HCT116 (cell line): ENCODE measurements around the gene FBP1. TPM values are rescaled to one million over a fixed set of nuclear protein-coding genes. Genes with fewer than 3 reads are reported as not detected.

ENCODE experiments used
- ATAC-seq: fragments of 200-7000 bp; cut with Tn5 transposase; 2 replicates; pipeline ENCODE4 v1.9.1; 2020; ENCODE audit warnings: mild to moderate bottlenecking, moderate library complexity
- BruUV-seq: library from RNA; stranded (reverse); fragments of 400-500 nt; replicated peaks from 2 replicates; lab custom pipeline; 2021; lab: Mats Ljungman, UMichigan
- CTCF ChIA-PET: fragments of 300-600 bp; sonication (Branson Sonifier 250); formaldehyde crosslinking; loops from one replicate; lab custom pipeline; 2021; ENCODE audit warnings: antibody characterized with exemption; lab: Charles Lee
- POLR2A ChIA-PET: fragments of 300-600, 350-600 bp; sonication (Branson Sonifier 250); formaldehyde crosslinking; loops from one replicate; lab custom pipeline; 2021; ENCODE audit warnings: antibody characterized with exemption; lab: Charles Lee
- RAD21 ChIA-PET, 2 experiments: fragments of 300-600 bp; sonication (Branson Sonifier 250); formaldehyde crosslinking; loops; one replicate each; lab custom pipeline; 2023; ENCODE audit warnings: low total read pairs in 2 of 2; ENCODE audit not compliant: uncharacterized antibody in 2 of 2, unreplicated experiment in 2 of 2, low non-redundant PET in 1 of 2; lab: Charles Lee
- DNase-seq: peaks from one replicate; pipeline ENCODE4 v3.0.0-alpha.2; 2010; ENCODE audit warnings: low read depth, low spot score
- H2AFZ ChIP-seq: fragments of 200-600 bp; shearing (Covaris generic), sonication (generic); 2 replicates; pipeline ENCODE4 v1.6.1; 2017; ENCODE audit warnings: low read depth, mixed run types, mixed read lengths, antibody characterized with exemption, low read length; ENCODE audit not compliant: poor library complexity, severe bottlenecking
- H3K27ac ChIP-seq: 2 replicates; pipeline ENCODE4 v1.5.1; 2012; ENCODE audit warnings: low read depth, low read length
- H3K27me3 ChIP-seq: fragments of 200-600 bp; sonication (generic); 2 replicates; pipeline ENCODE4 v1.6.1; 2016; ENCODE audit warnings: mixed run types, low read length, mixed read lengths; ENCODE audit not compliant: insufficient read depth
- H3K36me3 ChIP-seq, 2 experiments: fragments of 200-500 bp in 1 of 2; fragments of 200-600 bp in 1 of 2; sonication (Bioruptor generic) in 1 of 2; sonication (generic) in 1 of 2; 2 replicates each; pipeline versions ENCODE4 v1.5.1 to v1.6.1; 2014 to 2016; ENCODE audit warnings: low read length in 2 of 2, inconsistent platforms in 1 of 2, mixed read lengths in 1 of 2, mixed run types in 1 of 2; ENCODE audit not compliant: insufficient read depth in 2 of 2, control insufficient read depth in 1 of 2
- H3K4me1 ChIP-seq, 2 experiments: fragments of 200-600 bp in 1 of 2; sonication (generic) in 1 of 2; 2 replicates each; pipeline versions ENCODE4 v1.5.1 to v1.6.1; 2012 to 2017; ENCODE audit warnings: low read length in 2 of 2, inconsistent platforms in 1 of 2, mild to moderate bottlenecking in 1 of 2, mixed read lengths in 1 of 2, mixed run types in 1 of 2, moderate library complexity in 1 of 2; ENCODE audit not compliant: insufficient read depth in 2 of 2, control insufficient read depth in 1 of 2
- H3K4me2 ChIP-seq: fragments of 200-600 bp; sonication (generic); 2 replicates; pipeline ENCODE4 v1.6.1; 2017; ENCODE audit warnings: mixed run types, low read length, mixed read lengths
- H3K4me3 ChIP-seq, 2 experiments: fragments of 200-600 bp in 1 of 2; sonication (generic) in 1 of 2; replicated peaks in 1 of 2; 2 replicates each; pipeline ENCODE4 v1.5.1; 2011 to 2016; ENCODE audit warnings: low read length in 2 of 2, control low read depth in 1 of 2, low read depth in 1 of 2, mild to moderate bottlenecking in 1 of 2, mixed read lengths in 1 of 2, mixed run types in 1 of 2
- H3K79me2 ChIP-seq: fragments of 200-600 bp; sonication (generic); 2 replicates; pipeline ENCODE4 v1.6.1; 2017; ENCODE audit warnings: mild to moderate bottlenecking, mixed run types, low read length, moderate library complexity, mixed read lengths; ENCODE audit not compliant: insufficient read depth
- H3K9ac ChIP-seq: fragments of 200-600 bp; sonication (generic); 2 replicates; pipeline ENCODE4 v1.6.1; 2016; ENCODE audit warnings: low read length, mixed read lengths
- H3K9me2 ChIP-seq: fragments of 200-600 bp; sonication (generic), shearing (Covaris generic); 2 replicates; pipeline ENCODE4 v1.6.1; 2017; ENCODE audit warnings: mixed run types, mild to moderate bottlenecking, moderate library complexity; ENCODE audit not compliant: insufficient read depth
- H3K9me3 ChIP-seq, 2 experiments: fragments of 200-500 bp in 1 of 2; fragments of 200-600 bp in 1 of 2; sonication (Bioruptor generic) in 1 of 2; sonication (generic) in 1 of 2; 2 replicates each; pipeline ENCODE4 v1.6.1; 2014 to 2017; ENCODE audit warnings: low read length in 2 of 2, mixed read lengths in 2 of 2, inconsistent platforms in 1 of 2, low read depth in 1 of 2, mild to moderate bottlenecking in 1 of 2, mixed run types in 1 of 2, moderate library complexity in 1 of 2; ENCODE audit not compliant: control insufficient read depth in 1 of 2, insufficient read depth in 1 of 2
- H4K20me1 ChIP-seq: fragments of 200-600 bp; sonication (generic), shearing (Covaris generic); 2 replicates; pipeline ENCODE4 v1.6.1; 2017; ENCODE audit warnings: mixed run types, mild to moderate bottlenecking, moderate library complexity; ENCODE audit not compliant: insufficient read depth
- ATF3 ChIP-seq: IDR thresholded peaks from 2 replicates; pipeline ENCODE4 v1.6.1; 2012
- CBX3 ChIP-seq: IDR thresholded peaks from 2 replicates; pipeline ENCODE4 v1.6.1; 2012; ENCODE audit warnings: low read depth
- POLR2A ChIP-seq: IDR thresholded peaks from 2 replicates; pipeline ENCODE4 v1.7.0; 2011; ENCODE audit warnings: borderline replicate concordance; ENCODE audit not compliant: insufficient read depth, insufficient read length; ENCODE audit errors: extremely low read depth
- POLR2AphosphoS5 ChIP-seq: IDR thresholded peaks from 2 replicates; pipeline ENCODE4 v1.6.1; 2011; ENCODE audit warnings: mild to moderate bottlenecking, low read depth, low read length, moderate library complexity
- RAD21 ChIP-seq: IDR thresholded peaks from 2 replicates; pipeline ENCODE4 v1.6.1; 2012; ENCODE audit warnings: low read depth, mild to moderate bottlenecking
- SIN3A ChIP-seq: IDR thresholded peaks from 2 replicates; pipeline ENCODE4 v1.6.1; 2012; ENCODE audit warnings: low read depth
- ZBTB33 ChIP-seq: IDR thresholded peaks from 2 replicates; pipeline ENCODE4 v1.6.1; 2011; ENCODE audit warnings: mild to moderate bottlenecking, low read length, moderate library complexity; ENCODE audit not compliant: insufficient replicate concordance; ENCODE audit errors: extremely low read depth
- ZFX ChIP-seq: fragments of 450-650 bp; IDR thresholded peaks from 2 replicates; pipeline ENCODE4 v1.6.1; 2017
- intact Hi-C: fragments of 100-400 bp; cut with micrococcal nuclease; formaldehyde crosslinking; loops from 2 replicates; pipeline ENCODE4 v1.10.0; 2022
- total RNA-seq: library from RNA; stranded (reverse); gene quantifications from one replicate; pipeline ENCODE4 v1.2.1, GENCODE V29; 2021; ENCODE audit not compliant: unreplicated experiment
- TF ChIP-seq, protein P1 (sequence below), 3 experiments: fragments of 200-600 bp in 1 of 3; sonication (generic) in 1 of 3; IDR thresholded peaks in 2 of 3; conservative IDR thresholded peaks in 1 of 3; 2 replicates each; pipeline ENCODE4 v1.5.1; 2012 to 2017; ENCODE audit warnings: low read depth in 2 of 3, low read length in 2 of 3, antibody characterized with exemption in 1 of 3, borderline replicate concordance in 1 of 3, control low read depth in 1 of 3, mild to moderate bottlenecking in 1 of 3, mixed read lengths in 1 of 3, mixed run types in 1 of 3, moderate library complexity in 1 of 3; ENCODE audit not compliant: insufficient read depth in 1 of 3

Gene FBP1
- total RNA-seq, 1 experiment from 2014 or later = 0.42 TPM

DNA sequence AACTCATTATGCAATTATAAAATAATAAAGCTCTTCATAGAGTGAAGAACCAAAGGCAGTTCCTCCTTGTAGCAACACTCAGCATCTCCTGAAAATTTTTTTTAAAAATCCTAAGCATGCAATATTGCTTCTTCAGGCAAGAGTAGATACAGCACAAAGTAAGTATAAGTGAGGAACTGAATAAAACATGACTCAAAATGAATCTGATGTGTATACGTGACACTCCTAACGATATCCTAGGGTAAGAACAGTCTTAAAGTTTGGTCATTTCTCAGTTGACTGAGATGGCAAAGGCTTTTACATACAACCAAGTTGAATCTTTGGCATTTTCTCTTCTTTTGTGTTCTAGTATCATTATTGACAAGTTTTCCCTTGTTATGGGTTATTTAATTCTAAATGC lies 46.0 kb upstream of the FBP1 start:
- Histone ChIP-seq H3K9me3 (no peaks in the 10 kb centered on the region), H3K27ac (no peak overlapping the region), H3K9ac (no peak overlapping the region), H3K4me3 (no peak overlapping the region), H3K9me2 (no peaks in the 10 kb centered on the region), H4K20me1 (no peaks in the 10 kb centered on the region), H2AFZ (no peak overlapping the region), H3K4me2 (no peak overlapping the region), H3K27me3 (peaks cover 4% of the 10 kb centered on the region; the same call in 1 of the 2 replicates), H3K4me1 (no peaks in the 10 kb centered on the region), H3K79me2 (no peaks in the 10 kb centered on the region), H3K36me3 (no peaks in the 10 kb centered on the region)
- ATAC-seq (no peak), DNase-seq (no peak)
- ChIA-PET CTCF (interaction anchor here (0.8 kb wide), 1 partner anchor 443 kb away, joined by 4 read pairs; no protein-coding TSS in a partner anchor), POLR2A (no interaction called here), RAD21 (no interaction called here)
- BruUV-seq = no TSS peak
- TF ChIP-seq POLR2AphosphoS5 (no peak), ATF3 (no peak), ZBTB33 (no peak), CBX3 (no peak), ZFX (no peak)
- intact Hi-C loops = no loop called here

DNA sequence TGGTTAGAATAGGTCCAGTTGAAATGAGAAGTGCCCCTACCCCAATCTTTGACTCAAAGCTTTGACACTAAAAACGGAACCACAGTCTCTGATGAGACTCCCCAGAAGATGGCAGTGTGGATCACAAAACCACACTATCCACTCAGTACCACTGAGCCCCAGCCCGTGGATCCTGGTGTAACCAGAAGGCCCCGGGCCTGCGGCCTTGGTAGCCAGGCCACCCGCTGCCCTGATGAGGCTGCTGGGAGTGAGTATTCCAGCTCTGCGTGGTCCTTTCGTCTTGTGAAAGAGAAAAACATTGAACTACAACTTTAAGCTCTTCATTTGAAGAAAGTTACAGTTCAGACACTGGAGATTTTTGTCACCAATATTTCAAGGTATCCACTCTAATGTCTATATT lies 42.2 kb upstream of the FBP1 start:
- Histone ChIP-seq H3K27me3 (peaks cover 16% of the 10 kb centered on the region; the same call in 1 of the 2 replicates), H3K4me3 (no peak overlapping the region), H3K9me2 (no peaks in the 10 kb centered on the region), H3K4me2 (no peak overlapping the region), H3K79me2 (no peaks in the 10 kb centered on the region), H2AFZ (peak overlapping the region; percentile 93), H3K9me3 (no peaks in the 10 kb centered on the region), H3K9ac (no peak overlapping the region), H4K20me1 (no peaks in the 10 kb centered on the region), H3K36me3 (no peaks in the 10 kb centered on the region), H3K4me1 (no peaks in the 10 kb centered on the region), H3K27ac (no peak overlapping the region)
- intact Hi-C loops = loop anchor here (1.0 to 2.0 kb wide), 3 partner anchors 446 to 487 kb away; no protein-coding TSS in a partner anchor
- CTCF ChIA-PET = interaction anchor here (0.6 to 4.3 kb wide), 12 partner anchors 8 to 1536 kb away, joined by 3 to 158 read pairs (median 4); partner anchors contain the start of gene PCAT7
- BruUV-seq = no TSS peak
- RAD21 ChIA-PET = interaction anchor here (0.6 to 3.2 kb wide), 10 partner anchors 12 to 486 kb away, joined by 3 to 14 read pairs (median 6); no protein-coding TSS in a partner anchor
- peak; percentile 65 for TF ChIP-seq ZFX
- no peak for TF ChIP-seq ATF3
- no peak for TF ChIP-seq SIN3A
- peak; percentile 90 for TF ChIP-seq RAD21
- TF ChIP-seq, protein P1, sequence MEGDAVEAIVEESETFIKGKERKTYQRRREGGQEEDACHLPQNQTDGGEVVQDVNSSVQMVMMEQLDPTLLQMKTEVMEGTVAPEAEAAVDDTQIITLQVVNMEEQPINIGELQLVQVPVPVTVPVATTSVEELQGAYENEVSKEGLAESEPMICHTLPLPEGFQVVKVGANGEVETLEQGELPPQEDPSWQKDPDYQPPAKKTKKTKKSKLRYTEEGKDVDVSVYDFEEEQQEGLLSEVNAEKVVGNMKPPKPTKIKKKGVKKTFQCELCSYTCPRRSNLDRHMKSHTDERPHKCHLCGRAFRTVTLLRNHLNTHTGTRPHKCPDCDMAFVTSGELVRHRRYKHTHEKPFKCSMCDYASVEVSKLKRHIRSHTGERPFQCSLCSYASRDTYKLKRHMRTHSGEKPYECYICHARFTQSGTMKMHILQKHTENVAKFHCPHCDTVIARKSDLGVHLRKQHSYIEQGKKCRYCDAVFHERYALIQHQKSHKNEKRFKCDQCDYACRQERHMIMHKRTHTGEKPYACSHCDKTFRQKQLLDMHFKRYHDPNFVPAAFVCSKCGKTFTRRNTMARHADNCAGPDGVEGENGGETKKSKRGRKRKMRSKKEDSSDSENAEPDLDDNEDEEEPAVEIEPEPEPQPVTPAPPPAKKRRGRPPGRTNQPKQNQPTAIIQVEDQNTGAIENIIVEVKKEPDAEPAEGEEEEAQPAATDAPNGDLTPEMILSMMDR (IDR thresholded peaks at IDR 0.05 in 2 of 3, conservative IDR thresholded peaks at IDR 0.05 in 1 of 3; ENCODE audit: borderline replicate concordance in 1 of 3, insufficient read depth in 1 of 3, low read depth in 2 of 3, low read length in 2 of 3) = peak; percentile 57 to 77 (median 76)
- TF ChIP-seq POLR2A = no peak
- peak; percentile 99 for ATAC-seq
- POLR2A ChIA-PET = interaction anchor here (0.8 to 1.3 kb wide), 2 partner anchors 12 to 450 kb away, joined by 3 to 9 read pairs; no protein-coding TSS in a partner anchor
- peak; percentile 54 for DNase-seq
